ENCODE measurements around the gene IL7R.
"Not testable (repeated sequence)": the region's sequence is repeated elsewhere in the genome, so short reads cannot be mapped to it uniquely, and the experiment has no call there.

The IL7R gene

DNA sequence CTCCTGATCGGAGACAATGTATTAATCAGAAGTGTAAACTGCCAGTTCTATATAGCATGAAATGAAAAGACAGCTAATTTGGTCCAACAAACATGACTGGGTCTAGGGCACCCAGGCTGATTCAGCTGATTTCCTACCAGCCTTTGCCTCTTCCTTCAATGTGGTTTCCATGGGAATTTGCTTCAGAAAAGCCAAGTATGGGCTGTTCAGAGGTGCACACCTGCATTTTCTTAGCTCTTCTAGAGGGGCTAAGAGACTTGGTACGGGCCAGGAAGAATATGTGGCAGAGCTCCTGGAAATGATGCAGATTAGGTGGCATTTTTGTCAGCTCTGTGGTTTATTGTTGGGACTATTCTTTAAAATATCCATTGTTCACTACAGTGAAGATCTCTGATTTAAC is 22.4 kb downstream of the IL7R start:
- no peak for DNase-seq

DNA sequence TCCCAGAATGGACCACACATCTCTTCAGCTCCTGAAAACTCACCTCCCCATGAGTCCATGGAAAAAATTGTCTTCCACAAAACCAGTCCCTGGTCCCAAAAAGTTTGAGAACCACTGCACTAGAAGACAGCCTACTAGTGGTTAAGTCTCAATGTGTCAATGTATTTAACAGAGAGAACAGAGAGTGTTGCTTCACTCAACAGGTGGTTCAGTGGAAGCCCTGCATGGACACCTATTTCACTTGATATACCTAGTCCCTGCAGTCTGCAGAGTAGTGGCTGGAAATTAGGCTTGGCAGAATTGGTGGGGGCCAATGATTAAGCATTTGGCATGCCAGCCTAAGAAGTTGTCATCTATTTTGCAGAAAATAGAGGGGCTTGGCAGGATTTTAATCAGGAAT is 23.0 kb downstream of the IL7R start:
- DNase-seq, result no peak

DNA sequence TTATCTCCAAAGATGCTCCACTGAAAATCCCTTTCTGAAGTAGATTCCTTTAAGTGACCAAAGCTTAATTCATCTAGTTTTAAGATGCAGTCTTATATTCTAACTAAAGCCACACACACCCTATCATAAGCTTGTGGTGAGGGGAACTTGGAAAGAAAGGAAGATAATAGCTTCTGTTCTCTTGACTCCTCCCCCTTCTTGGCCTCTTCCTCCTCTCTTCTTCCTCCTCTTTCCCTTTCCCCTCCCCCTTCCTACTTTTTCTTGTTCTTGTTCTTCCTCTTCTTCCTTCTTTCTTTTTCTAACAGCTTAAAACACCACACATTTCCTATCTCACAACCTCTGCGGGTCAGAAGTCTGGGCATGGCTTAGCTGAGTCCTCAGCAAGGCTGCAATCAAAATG is 23.5 kb downstream of the IL7R start:
- no peak for DNase-seq

DNA sequence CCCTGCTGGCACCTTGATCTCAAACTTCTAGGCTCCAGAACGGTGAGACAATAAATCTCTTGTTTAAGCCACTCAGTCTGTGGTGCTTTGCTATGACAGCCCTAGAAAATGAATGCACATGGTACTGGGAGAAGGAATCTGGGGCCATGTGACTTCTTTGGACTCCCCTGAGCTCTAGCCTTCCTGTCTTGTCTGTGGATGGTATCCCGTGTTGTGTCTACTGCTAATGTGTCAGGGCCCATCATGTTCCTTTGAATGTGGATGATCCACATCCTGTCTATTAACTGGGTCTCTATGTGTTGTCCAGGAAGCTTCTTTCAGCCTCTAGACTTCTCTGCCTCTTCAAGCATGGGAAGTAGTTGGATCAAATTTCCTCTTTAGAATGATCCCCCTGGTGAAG is 25.1 kb downstream of the IL7R start:
- no peak for DNase-seq

DNA sequence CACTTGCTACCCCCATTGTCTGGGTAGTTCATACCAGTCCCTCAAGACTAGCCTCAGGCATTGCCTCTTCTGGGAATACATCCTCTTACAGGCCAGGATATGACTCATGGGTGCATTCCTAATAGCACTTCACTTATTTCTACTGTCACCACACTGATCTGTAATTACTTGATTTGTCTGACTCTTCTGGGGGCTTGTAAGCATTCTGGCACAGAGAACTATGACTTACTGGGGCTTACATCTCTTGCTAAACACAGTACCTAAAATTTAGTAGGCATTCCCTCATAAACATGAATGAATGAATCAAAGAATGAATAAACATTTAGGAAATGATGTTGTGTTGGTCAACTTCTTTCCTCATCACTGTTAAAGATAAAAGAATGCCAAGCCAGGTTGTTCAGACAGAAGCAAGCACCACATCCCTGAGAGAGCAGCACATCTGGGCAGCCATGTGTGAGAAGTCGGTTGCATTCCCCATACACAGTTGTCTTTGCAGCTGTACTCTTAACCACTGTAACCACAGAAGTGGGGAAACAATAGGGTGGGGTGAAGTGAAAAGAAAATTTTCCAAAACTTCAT is 27.6 kb downstream of the IL7R start:
- DNase-seq, result peak; percentile 25

DNA sequence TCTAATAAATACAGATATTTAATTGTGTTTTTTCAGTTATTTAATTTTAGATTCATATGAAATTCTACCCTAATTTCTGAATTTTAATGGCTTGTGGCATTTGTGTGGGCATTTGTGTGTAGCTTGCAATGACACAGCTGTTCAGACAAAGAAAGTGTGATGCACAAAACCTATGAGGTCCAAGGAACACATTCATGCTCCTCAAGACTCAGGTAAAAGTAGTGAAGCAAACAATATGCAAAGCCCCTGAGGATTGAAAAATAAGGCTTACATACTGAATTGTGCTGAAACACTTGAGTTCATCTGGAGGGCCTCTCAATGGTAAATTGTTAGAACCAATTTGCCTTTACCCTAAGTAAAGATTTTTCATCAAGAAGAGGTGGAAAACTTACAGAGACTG is 28.1 kb downstream of the IL7R start:
- no peak for DNase-seq

DNA sequence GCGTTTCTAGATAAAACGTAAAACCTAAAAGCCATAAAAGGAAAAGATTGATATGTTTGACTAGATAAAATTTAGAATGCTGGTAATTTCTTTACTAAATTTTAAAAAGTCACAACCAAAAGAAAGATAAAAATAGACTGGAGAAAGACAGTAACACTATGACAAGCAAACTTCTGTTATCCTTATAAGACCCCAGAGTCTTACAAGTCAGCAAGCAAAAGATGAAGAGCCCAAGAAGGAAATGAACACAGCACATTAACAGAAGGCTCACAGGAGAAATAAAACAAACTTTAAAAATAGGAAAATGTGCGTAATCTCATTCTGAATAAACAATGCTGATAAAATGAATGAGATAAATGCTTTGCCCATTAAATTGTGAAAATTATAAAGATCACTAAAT is 29.7 kb downstream of the IL7R start:
- no peak for DNase-seq

DNA sequence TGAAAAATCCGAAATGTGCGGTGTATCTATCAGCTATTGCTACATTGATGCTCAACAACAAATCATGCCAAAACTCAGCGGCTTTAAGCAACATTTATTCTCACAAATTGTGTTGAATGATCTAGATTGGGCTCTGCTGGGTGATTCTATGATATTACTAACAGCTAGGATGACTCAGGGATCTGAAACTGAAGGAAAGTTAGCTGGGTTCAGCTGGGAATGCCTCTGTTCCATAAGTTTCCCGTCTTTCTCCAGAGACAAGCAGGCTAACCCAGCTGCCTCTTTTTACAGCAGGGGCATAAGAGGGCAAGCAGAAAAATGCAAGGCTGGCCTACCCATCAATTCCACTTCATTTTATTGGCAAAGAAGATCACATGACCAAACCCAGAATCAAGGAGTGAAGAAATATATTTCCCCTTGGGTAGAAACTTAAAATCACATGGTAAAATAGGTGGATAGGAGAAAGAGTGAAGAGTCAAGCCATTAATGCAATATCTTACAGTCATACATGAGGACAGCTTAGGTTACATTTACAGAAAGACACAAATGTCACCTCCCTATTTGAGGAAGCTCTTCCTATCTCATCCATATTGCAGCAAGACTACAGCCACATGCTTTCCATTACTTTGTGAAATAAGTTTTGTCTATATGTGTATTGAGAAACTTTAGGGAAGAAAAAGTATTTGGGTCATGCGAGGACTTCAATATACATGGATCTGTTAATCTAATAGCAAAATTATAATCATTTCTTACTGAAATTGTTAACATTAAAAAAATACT is 30.8 kb downstream of the IL7R start:
- no peak for DNase-seq

DNA sequence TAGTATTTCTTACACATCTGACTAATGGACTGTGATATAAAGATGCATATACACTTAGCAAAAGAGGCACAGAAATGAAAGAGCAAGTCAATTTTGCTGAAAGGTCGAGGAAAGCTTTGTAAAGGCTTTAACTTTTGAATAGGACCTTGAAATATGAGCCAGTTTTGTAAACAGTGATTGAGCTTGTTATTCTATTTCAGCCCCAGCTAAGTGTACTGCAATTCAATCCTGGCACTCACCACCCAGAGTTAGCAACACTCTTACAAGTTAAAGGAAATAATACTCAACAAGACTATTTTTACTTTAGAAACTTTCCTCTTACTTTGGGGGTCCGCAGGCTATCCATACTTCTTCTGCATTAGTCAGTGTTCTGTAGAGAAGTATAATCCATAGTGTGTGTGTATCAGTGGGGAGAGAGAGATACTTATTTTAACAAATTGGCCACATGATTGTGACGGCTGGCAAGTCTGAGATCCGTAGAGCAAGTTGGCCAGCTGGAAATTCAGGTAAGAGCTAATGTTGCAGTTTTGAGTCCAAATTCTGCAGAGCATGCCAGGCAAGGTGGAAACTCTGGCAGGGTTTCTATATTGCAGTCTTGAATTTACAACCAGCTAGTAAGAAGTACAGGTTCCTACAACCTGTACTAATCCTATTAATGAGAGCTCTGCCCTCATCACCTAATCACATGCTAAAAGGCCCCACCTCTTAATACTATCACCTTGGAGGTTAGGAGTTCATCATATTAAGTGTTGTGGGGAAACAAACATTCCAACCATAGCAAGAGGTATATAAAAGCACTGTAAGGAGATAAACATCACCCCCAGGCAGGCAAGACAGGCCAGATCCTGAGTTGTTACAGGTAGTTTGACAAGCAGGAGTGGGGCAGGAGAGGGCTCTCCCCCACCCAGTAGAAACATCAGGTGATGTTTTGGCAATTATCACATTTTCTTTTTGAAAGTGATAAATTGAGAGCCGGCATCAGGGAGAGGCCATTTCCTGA is 33.6 kb downstream of the IL7R start:
- DNase-seq, result no peak

DNA sequence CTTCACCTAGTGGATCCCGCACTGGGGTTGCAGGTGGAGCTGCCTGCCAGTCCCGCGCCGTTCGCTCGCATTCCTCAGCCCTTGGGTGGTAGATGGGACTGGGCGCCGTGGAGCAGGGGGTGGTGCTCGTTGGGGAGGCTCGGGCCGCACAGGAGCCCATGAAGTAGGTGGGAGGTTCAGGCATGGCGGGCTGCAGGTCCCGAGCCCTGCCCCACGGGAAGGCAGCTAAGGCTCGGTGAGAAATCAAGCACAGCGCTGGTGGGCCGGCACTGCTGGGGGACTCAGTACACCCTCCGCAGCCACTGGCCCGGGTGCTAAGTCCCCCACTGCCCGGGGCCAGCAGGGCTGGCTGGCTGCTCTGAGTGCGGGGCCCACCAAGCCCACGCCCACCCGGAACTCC is 36.1 kb downstream of the IL7R start:
- DNase-seq, result not testable (repeated sequence)

DNA sequence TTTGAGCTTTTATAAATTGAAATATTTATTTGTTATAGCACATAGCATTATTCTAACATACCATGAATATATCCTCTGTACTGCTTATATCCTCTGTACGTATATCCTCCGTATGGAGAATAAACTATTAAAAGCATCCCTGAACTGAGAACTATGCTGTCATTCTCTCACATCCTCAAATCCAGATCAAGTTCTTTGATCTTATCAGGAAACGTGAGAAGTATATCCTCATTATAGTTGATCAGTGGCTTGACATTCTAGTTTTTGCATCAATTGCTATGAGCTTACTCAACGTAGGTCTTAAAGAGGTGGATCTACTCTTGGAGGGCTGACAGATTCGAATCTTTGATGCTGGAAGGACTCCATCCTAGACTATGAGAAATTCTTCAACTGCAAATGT is 37.4 kb downstream of the IL7R start:
- DNase-seq, result no peak

DNA sequence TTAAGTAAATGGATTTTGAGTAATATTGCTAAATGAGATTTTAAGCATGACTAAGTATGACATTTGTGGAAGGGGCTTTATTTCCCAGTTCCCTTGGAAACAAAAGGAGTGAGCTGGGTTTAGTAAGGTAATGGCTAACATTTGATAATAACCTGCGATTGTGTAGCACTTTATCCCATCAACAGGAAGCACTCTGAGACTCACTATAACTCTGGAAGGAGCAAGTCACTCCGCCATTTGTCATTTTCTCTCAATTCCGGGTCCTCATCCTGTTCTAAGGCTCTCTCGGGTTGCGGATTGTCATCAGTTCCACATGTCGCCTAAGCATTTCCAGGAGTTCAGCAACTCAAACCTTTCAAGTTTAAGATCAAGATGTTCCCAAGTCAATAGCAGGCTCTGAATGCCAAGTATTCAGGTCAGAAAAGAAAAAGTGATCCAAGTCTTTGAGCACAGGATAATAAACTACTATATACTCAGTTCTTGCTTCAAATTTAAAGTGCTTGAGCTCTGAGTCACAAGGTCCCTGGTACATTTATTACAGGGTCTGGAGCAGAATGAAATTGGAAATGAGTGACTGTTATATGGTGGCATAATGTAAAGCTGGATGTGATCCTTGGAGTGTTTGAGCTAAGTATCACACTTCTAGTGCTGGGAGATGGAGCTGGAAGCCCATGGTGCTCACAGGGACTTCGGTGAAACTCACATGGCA is 42.4 kb downstream of the IL7R start:
- no peak for DNase-seq

DNA sequence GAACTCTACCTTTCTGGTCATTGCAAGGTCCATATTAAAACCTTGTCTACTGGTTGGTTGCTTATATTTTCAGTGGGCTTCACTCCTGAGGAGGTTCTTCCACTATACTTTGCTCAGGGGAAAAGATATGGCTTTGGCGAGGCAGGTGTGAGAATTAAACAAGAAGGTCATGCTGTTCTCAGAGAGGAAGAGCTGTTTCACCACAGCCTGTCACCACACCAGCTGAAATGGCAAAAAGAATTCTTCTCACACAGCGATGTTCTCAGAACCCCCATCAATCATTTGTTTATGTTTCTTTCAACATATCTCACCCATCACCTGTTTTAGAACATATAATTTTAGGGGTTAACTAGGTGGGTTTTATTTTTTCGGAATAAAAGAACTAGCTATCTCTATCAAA is 43.1 kb downstream of the IL7R start:
- no peak for DNase-seq

DNA sequence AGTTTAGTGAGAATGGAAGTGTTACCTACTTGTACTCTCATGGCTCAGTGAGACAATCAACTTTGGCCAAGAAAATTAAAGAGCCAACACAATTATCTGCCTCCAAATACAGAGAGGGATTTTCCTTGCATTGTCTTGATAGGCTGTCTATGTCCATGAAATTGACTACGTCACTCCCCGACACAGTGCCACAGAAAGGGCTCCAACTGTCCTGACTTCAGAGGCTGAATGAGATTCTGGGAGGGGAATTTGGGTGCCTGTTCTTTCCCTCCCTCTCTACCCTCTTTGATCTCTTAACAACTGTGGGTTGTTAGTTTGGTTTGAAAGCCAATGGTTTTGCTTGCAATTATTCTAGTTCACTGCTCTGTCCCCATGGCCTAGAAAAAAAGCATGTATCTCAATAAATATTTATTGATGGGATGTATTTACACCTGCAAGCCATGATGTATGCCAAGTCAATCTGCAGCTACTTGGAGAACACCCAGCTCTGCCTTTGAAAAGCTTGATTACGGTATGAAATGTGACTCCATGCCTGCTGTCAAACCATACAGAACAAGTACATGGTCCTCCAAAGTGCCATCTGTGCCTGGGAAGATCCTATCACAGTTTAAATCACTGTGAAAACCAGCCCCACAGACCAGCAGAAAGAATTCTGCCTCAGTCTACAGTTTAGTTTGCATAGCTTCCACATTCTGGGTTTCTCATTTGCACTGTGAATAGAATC is 44.4 kb downstream of the IL7R start:
- no peak for DNase-seq

DNA sequence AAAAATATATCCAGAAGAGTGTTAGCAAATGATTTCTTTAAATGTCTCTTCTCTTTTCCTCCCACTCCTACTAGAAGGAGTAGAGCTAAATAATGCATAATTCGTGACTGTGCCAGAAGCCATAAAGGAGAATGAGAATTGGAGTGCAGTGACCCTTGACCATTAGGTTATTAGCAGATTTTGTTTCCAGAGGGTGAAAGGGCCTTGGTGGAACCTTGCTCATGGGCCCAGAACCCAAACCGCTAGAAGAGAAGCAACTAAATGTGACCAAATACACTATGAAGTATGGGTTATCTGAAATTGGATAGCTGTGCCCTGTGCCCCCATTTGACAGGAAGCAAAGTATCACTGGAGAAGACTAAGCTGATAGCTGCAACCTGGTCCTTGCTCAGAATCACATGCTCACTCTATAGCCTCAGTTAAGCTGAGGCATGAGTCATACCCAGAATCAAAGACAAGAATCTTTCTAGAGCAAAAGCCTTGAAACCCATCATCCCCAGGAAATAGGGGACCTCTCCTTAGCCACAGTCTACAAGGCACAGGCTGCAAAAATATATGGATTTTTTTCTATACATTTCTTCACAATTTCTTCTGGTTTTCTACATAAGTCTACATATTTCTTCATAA is 45.5 kb downstream of the IL7R start:
- DNase-seq, result peak; percentile 50

DNA sequence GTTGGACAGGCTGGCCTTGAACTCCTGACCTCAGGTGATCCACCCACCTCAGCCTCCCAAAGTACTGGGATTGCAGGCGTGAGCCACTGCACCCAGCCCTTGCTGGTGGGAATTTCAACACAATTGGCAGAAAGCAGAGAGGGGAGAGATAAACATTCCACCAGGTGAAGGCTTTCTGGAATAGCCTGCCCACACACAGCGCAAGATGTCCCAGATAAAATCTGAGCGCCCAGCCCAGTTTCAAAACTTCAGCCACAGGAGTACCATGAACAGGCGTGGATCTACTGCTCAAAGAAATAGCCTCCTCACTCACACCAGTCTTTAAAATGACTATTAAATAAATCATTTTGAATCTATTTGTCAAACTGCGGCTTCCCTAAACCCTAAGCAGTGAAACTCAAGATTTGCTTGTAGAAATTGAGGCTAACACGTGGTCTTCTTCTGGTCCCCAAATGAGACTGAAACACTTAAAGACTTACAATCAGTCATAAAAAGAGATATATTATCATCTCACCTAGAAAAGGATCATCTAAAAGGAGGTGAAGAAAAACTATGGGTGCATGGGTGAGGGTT is 47.0 kb downstream of the IL7R start:
- no peak for DNase-seq

DNA sequence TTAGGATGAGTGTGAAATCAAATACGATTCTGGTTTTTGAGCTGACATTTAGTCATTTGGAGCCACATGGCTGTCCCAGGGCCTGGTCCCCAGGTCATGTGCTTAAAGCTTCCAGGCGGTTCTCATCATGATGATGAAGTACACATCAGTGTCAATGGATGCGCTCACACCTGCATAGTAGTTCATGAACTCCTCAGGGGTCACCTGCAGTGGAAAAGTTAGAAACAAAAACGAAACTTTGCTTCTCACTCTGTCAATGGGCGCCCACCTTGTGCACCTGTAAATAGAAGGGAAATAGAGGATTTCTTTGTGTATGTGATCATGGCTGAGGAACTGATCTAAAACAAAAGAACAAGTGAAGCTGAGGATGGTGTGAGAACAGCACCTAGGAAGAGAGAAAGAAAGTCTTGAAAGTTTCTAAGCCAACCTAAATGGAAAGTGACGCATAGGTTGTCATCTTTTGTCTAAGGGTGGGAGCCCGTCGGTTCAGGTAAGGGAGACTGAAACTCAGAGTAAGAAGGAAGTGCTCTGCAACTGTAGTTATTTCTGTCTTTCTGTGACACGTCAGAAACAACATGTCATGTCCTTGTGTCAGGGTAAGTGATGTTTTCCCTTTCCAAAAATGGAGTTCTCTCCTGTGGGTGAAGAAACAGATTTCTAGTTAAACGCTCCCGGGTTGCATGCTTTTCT is 47.9 kb downstream of the IL7R start:
- DNase-seq, result peak; percentile 42

DNA sequence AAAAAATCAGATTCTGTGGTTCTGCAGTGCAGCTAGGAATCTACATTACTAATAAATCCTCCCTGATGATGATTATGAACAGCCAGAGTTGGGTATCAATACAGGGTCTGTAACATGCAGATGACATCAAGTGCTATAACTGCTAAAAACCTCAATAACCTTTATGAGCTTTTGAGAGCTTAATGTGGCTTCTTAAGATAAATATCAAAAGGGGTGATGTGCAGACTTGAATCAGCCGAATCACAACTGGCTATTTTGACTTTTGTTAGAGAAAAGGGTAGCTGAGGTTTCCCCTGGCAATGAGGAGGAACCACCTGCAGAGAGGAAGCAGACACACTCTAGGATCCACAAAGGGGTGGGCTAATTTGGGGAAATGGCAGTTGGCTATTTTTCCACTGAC is 51.5 kb downstream of the IL7R start:
- no peak for DNase-seq

DNA sequence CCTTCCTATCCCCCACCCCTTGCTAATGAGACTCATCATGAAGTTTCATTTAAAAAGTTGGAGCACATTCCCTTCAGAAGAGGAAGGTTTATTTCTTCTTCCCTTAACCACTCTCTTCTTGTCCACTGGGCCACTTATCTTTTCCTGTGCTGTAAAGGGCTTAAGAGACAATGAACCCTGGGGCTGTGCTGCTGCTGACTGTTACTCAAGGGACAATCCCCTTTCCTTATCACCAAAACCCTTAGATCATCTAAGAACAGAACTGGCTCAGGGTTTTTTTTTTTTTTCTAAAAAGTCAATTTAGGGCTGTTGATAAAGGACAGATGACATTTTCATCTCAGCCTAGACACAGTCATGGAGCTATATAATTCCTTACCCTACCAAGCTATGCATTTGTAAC is 52.1 kb downstream of the IL7R start:
- DNase-seq, result no peak

DNA sequence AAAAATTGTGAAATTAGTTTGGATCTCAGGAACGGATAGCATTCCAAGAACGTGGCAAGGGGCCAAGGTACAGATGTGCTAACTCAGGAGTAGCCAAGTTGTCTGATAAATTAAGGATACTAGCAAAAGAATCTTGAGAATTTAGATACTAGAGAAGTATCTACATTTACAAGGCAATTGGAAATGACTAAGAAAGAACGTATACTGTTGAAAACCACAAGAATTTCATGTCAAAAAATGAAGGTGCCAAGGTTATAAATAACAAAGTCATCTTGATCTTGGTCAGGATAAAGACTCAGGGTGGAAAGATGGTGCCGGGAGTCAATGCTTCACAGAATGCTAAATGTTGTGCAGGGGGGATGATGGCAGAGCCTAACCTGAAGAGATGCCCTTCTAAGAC is 62.5 kb downstream of the IL7R start:
- DNase-seq, result no peak

DNA sequence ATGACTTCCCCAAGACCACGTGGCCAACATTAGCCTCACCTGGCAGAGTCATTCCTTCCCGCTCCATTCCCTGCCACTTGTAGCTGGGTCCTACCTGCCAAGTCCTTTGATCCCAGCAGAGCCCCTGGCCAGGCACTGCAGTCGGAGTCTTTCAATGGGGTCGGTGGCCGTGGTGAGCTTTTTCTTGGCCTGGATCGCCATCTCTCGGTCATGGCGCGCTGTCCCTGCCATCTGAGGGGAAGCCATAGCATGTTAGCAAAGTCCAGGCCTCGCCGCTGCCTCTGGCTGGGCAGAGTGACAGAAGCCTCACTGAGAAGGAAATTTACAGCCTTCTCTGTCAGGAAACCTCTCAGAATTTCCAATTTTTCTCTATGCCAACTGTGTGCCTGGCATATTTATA is 64.2 kb downstream of the IL7R start:
- no peak for DNase-seq
